Inferior parietal cortex (tissue), 1 donor: Measurements from ENCODE around the gene PRR35.

Source experiments
- DNase-seq: peaks from one replicate; pipeline ENCODE4 v3.0.0-alpha.2; 2016; ENCODE audit errors: extremely low spot score

The PRR35 gene

GRCh38 chr16:564690-565418 is 4.7 kb downstream of the PRR35 start:
- no peak for DNase-seq

DNA sequence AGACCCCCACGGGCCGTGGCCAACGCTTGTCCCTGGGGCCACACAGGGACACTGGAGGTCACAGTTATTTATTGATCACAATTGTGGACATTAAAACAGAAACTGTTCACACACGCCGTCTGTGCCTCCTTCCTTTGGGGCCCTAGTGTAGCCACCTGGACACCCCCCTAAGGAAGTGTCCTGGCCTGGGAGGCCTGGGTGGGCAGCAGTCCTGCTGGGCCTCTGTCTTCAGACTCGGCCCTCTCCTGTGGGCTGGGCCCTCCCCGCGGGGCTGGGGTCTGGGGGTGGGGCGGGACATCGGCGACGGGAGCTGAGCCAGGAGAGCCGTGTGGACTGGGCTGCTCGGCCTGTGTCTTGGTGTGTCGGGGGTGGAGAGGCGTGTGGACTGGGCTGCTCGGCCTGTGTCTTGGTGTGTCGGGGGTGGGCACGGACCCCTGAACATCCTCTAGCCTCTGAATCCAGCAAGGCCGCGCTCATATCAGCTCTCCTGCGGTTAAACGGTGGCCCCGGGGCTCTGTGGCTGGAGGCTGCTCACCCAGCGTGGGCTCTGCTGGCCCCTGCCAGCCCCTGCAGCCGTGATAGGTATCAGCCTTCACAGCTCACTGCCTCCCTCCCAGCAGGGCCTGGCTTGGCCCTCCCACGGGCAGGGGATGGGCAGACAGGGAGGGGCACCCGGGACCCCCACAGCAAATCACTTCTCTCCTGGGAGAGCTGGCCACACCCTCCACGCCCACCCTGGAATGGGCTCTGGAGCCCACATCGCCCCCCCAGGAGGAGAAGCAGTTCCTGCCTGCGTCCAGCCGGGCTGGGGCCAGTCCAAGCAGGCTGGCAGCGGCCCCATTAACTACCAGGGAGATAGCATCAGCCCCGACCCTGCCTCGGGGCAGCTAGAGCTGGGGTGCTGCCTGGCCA is 5.5 kb downstream of the PRR35 start:
- no peak for DNase-seq

- DNase-seq: no peak
Measured at GRCh38 chr16:566475-567372, 6.5 kb downstream of the PRR35 start, which contains the start of gene NHLRC4. TSS of gene NHLRC4 (plus strand) at chr16:567005. CDS start at chr16:568048, 1,043 bp downstream.

DNA sequence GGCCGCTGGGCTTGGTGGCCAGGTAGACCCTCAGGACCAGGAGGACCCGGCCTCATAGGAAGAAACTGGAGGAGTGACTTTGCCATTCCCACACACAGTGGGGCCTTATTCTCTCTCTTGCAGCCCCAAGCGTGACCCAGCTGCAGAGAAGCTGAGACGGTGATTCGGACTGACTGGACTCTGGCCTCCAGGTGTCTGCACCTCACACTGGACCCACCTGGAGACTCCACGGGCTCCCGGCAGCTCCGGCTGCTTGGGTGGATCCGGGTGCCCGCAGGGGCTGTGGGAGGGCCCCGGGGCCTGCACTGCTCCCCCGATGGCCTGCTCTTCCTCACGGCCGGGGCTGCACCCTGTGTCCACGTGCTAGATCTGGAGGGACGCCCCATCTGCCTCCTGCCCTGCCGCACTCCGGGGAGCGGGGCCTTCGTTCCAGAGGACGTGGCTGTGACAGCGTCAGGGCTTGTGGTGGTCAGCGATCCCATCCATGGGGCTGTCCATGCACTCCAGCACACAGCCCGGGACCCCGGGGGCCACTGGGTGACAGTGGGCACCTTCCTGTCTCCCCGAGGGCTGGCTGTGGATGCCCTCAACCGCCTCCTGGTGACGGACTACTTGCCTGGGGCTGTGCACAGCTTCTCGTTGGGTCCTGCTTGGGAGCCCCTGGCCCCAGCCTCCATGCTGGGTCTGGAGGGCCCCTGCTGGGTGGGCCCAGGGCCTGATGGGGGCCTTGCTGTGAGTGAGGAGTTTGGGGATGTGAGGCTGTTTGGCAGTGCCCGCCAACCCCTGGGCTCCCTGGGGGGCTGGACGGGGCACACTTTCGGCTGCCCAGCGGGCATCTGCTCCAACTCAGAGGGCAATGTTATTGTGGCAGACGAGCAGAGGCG is 7.4 kb downstream of the PRR35 start:
- DNase-seq: no peak

GRCh38 chr16:568401-569258 is 8.4 kb downstream of the PRR35 start:
- no peak for DNase-seq

GRCh38 chr16:569445-570254 is 9.5 kb downstream of the PRR35 start, which contains the start of gene PIGQ:
TSS of gene PIGQ (plus strand) at chr16:569968. CDS start at chr16:574075, 4,107 bp downstream.
- DNase-seq: peak; percentile 45

- no peak for DNase-seq
Measured at GRCh38 chr16:572865-573650, 12.9 kb downstream of the PRR35 start.

GRCh38 chr16:574021-574760 is 14.0 kb downstream of the PRR35 start:
- no peak for DNase-seq

DNA sequence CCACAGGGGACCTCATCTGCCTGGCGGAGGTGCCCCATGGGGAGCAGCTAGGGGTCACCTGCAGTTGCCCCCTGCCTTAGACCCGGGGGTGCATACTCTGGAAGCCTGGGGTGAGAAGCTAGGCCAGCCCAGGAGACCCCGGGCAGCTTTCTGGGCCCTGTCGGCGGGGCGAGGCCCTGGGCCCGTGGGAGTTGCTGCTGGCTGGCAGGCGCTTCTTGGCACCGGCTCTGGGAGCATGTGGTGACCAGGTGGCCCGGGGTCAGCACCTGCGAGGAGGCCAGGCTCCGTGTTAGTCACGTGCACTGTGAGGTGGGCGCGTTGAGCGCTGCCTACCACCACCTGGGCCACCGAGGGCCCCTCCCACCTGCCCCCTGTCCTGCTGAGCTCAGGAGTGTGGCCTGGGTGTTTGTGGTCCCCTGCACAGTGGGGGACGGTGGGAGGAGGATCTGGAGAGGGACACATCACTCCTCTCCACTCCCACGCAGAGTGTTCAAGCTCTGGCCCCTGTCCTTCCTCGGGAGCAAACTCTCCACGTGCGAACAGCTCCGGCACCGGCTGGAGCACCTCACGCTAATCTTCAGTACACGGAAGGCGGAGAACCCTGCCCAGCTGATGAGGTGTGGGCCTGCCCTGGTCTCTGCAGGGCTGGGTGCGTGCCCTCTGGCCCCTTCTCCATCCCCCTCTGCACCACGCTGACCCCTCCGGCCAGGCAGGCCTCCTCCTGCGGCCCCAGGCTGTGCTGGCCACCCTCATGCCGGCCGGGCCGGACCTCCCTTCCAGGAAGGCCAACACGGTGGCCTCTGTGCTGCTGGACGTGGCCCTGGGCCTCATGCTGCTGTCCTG is 15.4 kb downstream of the PRR35 start:
- no peak for DNase-seq

- no peak for DNase-seq
Measured at GRCh38 chr16:576197-576822, 16.1 kb downstream of the PRR35 start.

DNA sequence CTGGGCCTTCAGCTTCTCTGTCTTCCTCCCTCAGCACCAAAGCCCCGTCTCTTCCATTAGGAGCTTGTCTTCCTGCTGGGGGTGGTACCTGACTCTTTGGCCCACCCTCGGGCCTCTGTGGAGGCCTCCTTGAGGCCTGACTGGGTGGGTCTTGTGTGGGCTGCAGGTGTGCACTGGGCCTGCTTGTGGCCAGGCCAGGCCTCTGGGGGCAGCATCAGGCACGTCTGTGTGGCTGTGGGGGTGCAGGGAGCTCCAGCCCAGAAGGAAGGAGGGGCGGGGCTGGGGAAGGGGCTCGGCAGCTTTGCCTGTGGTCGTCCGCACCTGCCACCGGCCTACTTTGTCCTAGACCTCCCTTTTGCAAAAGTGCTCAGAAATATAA is 16.6 kb downstream of the PRR35 start:
- no peak for DNase-seq

- DNase-seq: no peak
Measured at GRCh38 chr16:577796-578195, 17.6 kb downstream of the PRR35 start.

DNA sequence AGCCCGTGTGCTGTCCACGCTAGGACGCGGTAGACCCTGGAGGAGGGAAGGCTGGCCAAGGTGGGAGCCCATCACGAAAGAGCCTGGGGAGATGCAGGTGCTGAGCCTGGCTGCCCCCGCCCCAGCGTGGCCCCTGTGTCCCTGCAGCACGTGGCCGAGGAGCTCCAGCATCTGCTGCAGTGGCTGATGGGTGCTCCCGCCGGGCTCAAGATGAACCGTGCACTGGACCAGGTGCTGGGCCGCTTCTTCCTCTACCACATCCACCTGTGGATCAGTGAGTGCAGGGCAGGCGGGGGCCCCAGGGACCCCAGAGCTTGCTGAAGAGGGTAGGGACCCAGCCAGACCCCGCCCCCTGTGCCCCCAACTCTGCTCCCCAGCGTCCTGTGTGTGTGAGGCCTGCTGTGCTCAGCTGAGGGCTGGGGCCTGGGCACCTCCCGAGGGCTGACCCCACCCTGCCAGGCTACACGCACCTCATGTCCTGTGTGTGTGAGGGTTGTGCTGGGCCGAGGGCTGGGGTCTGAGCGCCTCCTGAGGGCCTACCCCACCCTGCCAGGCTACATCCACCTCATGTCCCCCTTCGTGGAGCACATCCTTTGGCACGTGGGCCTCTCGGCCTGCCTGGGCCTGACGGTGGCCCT is 18.2 kb downstream of the PRR35 start:
- no peak for DNase-seq

DNA sequence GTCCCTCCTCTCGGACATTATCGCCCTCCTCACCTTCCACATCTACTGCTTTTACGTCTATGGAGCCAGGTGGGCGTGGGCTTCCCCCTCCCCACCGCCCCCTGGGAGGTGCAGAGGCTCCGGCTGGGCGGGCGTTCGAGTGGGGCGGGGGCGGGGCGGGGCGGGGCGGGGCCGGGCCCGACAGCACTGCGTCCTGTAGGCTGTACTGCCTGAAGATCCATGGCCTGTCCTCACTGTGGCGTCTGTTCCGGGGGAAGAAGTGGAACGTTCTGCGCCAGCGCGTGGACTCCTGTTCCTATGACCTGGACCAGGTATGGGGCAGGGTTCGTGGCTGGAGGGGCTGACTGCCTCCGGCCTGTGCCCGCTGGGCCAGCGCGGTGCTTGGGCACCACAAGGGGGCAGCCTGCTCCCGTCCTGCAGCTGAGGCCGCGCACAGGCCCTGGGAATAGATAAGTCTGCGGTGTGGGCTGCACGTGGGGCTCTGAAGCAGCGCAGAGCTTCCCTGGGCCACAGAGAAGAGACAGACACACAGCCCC is 18.7 kb downstream of the PRR35 start:
- peak; percentile 64 for DNase-seq
